D721Med (cell line): ENCODE data around the gene KIF21B.

Experiments used
- DNase-seq: peaks from one replicate; pipeline ENCODE4 v3.0.0; 2011; ENCODE audit warnings: low spot score; ENCODE audit not compliant: insufficient read length
- FAIRE-seq: peaks from 2 replicates; lab custom pipeline; 2011; peaks lifted over from hg19 to GRCh38; lab: Jason Lieb, UNC
- CTCF ChIP-seq: IDR thresholded peaks from 2 replicates; pipeline ENCODE4 v1.5.1; 2012; ENCODE audit warnings: mild to moderate bottlenecking, control low read depth; ENCODE audit not compliant: insufficient read depth; ENCODE audit errors: missing control alignments

The KIF21B gene

GRCh38 chr1:201036188-201036842, 12.8 kb upstream of the KIF21B start:
- no peak for TF ChIP-seq CTCF
- DNase-seq (no peak), FAIRE-seq (no peak)

- FAIRE-seq: no peak
- no peak for TF ChIP-seq CTCF
- DNase-seq: no peak
Measured at GRCh38 chr1:201034671-201035070, 11.2 kb upstream of the KIF21B start.

GRCh38 chr1:201032408-201032807, 8.9 kb upstream of the KIF21B start:
- peak; percentile 89 for FAIRE-seq
- peak; percentile 4 for TF ChIP-seq CTCF
- peak; percentile 80 for DNase-seq

GRCh38 chr1:201028461-201028889, 5.0 kb upstream of the KIF21B start:
- DNase-seq (no peak), FAIRE-seq (no peak)
- TF ChIP-seq CTCF: no peak

- no peak for TF ChIP-seq CTCF
- DNase-seq (no peak), FAIRE-seq (no peak)
Measured at GRCh38 chr1:201026836-201027235, 3.3 kb upstream of the KIF21B start.

- TF ChIP-seq CTCF: no peak
- no peak for FAIRE-seq
- no peak for DNase-seq
Measured at GRCh38 chr1:201026234-201026633, 2.7 kb upstream of the KIF21B start.

GRCh38 chr1:201025571-201026002, 2.1 kb upstream of the KIF21B start:
- no peak for DNase-seq
- no peak for FAIRE-seq
- TF ChIP-seq CTCF: peak; percentile 52
